GM06990 (cell line): Measurements from ENCODE around the gene HIVEP1.

ENCODE experiments used
- DNase-seq: peaks from one replicate; pipeline ENCODE4 v3.0.0-alpha.2; 2011; ENCODE audit not compliant: insufficient read length; ENCODE audit errors: extremely low read depth
- H3K27me3 ChIP-seq: replicated peaks from 2 replicates; pipeline ENCODE4 v1.6.0; 2011; ENCODE audit warnings: low read length; ENCODE audit not compliant: control insufficient read depth, insufficient read depth
- H3K36me3 ChIP-seq: 2 replicates; pipeline ENCODE4 v1.5.1; 2011; ENCODE audit warnings: low read length; ENCODE audit not compliant: control insufficient read depth, insufficient read depth
- H3K4me3 ChIP-seq: replicated peaks from 2 replicates; pipeline ENCODE4 v1.5.1; 2011; ENCODE audit warnings: low read depth, mild to moderate bottlenecking, control low read depth, low read length
- CTCF ChIP-seq: IDR thresholded peaks from 2 replicates; pipeline ENCODE4 v1.5.1; 2011; ENCODE audit warnings: low read length, control low read depth, mild to moderate bottlenecking, inconsistent platforms; ENCODE audit not compliant: insufficient read depth, poor library complexity, severe bottlenecking

HIVEP1 gene

GRCh38 chr6:12181481-12181880 is 169.4 kb downstream of the HIVEP1 start:
- H3K27me3 ChIP-seq, result no peaks in the 10 kb centered on the region
- no peaks in the 10 kb centered on the region for H3K36me3 ChIP-seq
- no peak for DNase-seq
- no peak for TF ChIP-seq CTCF
- H3K4me3 ChIP-seq, result no peak overlapping the region

- DNase-seq, result no peak
- Histone ChIP-seq H3K4me3 (no peak overlapping the region), H3K27me3 (no peaks in the 10 kb centered on the region), H3K36me3 (no peaks in the 10 kb centered on the region)
- TF ChIP-seq CTCF, result no peak
Observed at GRCh38 chr6:12182676-12183075, 170.6 kb downstream of the HIVEP1 start.

DNA sequence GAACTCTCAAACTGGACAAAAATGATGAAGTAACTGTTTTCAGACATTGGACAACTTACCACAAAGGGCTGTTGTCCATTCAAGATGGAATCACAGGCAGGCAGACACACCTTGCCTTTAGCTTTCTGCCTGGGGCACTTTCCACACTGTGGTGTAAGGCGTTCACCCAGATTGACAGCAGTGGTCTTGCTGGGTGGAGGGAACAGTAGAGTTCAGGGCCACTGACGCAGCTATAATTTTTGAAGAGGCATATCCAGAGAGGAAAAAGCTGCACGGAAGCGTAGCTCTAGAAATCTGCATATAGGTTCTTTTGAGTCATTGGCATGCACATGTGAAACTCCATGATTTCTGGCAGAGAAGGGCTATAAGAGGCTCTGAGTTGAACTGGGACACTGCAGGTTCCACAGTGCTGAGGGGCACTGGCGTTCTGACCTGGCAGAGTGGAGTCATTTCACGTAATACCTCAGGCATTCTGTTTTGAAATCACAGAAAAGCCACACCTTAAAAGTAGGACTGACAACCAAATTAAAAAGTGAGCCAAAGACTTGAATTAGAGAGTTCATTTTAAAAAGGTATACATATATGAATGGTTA is 173.1 kb downstream of the HIVEP1 start:
- Histone ChIP-seq H3K4me3 (no peak overlapping the region), H3K27me3 (no peaks in the 10 kb centered on the region), H3K36me3 (no peaks in the 10 kb centered on the region)
- TF ChIP-seq CTCF, result no peak
- DNase-seq, result no peak

DNA sequence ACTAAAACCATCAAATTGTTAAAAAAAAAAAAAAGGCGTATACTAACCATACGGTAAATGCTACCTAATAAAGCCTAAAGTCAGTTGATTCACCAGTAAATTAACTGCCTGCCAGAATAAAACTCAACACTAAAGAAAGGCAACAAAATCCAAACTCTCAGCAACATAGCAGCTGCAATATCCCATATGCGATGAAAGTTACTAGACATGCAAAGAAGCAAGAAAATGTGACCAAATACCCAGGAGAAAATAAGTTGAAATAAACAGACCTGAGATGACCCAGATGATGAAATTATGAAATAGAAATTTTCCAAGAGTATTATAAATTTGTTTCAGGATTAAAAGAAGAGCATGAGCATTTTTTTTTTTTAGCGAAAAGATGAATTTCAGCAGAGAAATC is 174.4 kb downstream of the HIVEP1 start:
- no peaks in the 10 kb centered on the region for H3K36me3 ChIP-seq
- no peak for TF ChIP-seq CTCF
- no peaks in the 10 kb centered on the region for H3K27me3 ChIP-seq
- no peak overlapping the region for H3K4me3 ChIP-seq
- DNase-seq, result no peak

GRCh38 chr6:12189150-12189549 is 177.0 kb downstream of the HIVEP1 start:
- no peak for TF ChIP-seq CTCF
- no peak for DNase-seq
- no peak overlapping the region for H3K4me3 ChIP-seq

DNA sequence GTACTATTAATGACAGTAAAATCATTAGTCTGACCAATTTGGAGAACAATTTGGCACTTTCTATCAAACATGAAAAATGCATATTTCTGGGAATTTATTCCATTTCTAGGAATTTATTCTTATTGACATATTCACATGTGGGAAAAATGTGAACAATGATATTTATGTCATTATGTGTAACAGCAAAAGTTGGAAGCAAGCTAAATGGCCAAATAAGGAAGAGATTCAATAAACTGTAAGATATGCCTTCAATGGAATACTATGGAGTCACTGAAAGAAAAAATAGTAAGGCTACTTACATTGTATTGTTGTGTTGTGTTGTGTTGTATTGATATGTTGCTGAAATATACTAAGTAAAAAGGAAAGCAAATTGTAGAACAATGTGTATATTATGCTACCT is 177.5 kb downstream of the HIVEP1 start:
- DNase-seq, result no peak
- Histone ChIP-seq H3K4me3 (no peak overlapping the region), H3K27me3 (no peaks in the 10 kb centered on the region), H3K36me3 (no peaks in the 10 kb centered on the region)
- no peak for TF ChIP-seq CTCF

More at GRCh38 chr6:12189150-12189549, 177.0 kb downstream of the HIVEP1 start:
- no peaks in the 10 kb centered on the region for H3K36me3 ChIP-seq
- no peaks in the 10 kb centered on the region for H3K27me3 ChIP-seq
